HG03097 (cell line): Measurements from ENCODE around the gene POFUT1.
"Not testable (repeated sequence)": the region's sequence is repeated elsewhere in the genome, so short reads cannot be mapped to it uniquely, and the experiment has no call there.

Source experiments
- ATAC-seq: cut with Tn5 transposase; IDR thresholded peaks from one replicate; pipeline ENCODE4 v1.9.1; 2021; ENCODE audit not compliant: unreplicated experiment, low FRiP score

POFUT1 gene

GRCh38 chr20:32232326-32232886 is 24.7 kb downstream of the POFUT1 start:
- no peak for ATAC-seq

GRCh38 chr20:32233286-32233685 is 25.6 kb downstream of the POFUT1 start:
- no peak for ATAC-seq

GRCh38 chr20:32234135-32234808 is 26.6 kb downstream of the POFUT1 start:
- ATAC-seq, result no peak

GRCh38 chr20:32235331-32236047 is 27.8 kb downstream of the POFUT1 start:
- ATAC-seq, result no peak

GRCh38 chr20:32236048-32236533 is 28.4 kb downstream of the POFUT1 start:
- ATAC-seq, result no peak

- ATAC-seq, result no peak
Measured at GRCh38 chr20:32236819-32237218, 29.1 kb downstream of the POFUT1 start.

- no peak for ATAC-seq
Measured at GRCh38 chr20:32237419-32237818, 29.7 kb downstream of the POFUT1 start.

- no peak for ATAC-seq
Measured at GRCh38 chr20:32238483-32239425, 31.1 kb downstream of the POFUT1 start.

GRCh38 chr20:32240205-32240604 is 32.5 kb downstream of the POFUT1 start:
- no peak for ATAC-seq

- no peak for ATAC-seq
Measured at GRCh38 chr20:32241807-32242206, 34.1 kb downstream of the POFUT1 start.

GRCh38 chr20:32244150-32244823 is 36.6 kb downstream of the POFUT1 start:
- no peak for ATAC-seq

- ATAC-seq, result no peak
Measured at GRCh38 chr20:32244959-32245358, 37.3 kb downstream of the POFUT1 start.

GRCh38 chr20:32246208-32246607 is 38.5 kb downstream of the POFUT1 start:
- not testable (repeated sequence) for ATAC-seq

GRCh38 chr20:32248043-32248442 is 40.4 kb downstream of the POFUT1 start:
- ATAC-seq, result no peak

GRCh38 chr20:32249030-32249738 is 41.5 kb downstream of the POFUT1 start:
- no peak for ATAC-seq

- ATAC-seq, result no peak
Measured at GRCh38 chr20:32251470-32251869, 43.8 kb downstream of the POFUT1 start.

GRCh38 chr20:32252189-32252588 is 44.5 kb downstream of the POFUT1 start:
- no peak for ATAC-seq

- ATAC-seq, result not testable (repeated sequence)
Measured at GRCh38 chr20:32260973-32261372, 53.3 kb downstream of the POFUT1 start.

GRCh38 chr20:32261644-32262043 is 54.0 kb downstream of the POFUT1 start:
- ATAC-seq, result no peak
